PC-9 (cell line): Measurements from ENCODE around the gene IFNA4. TPM values are rescaled to one million over a fixed set of nuclear protein-coding genes. Genes with fewer than 3 reads are reported as not detected.

ENCODE experiments used
- BruUV-seq: library from RNA; stranded (reverse); fragments of 400-500 nt; replicated peaks from 2 replicates; lab custom pipeline; 2021; lab: Mats Ljungman, UMichigan
- CTCF ChIA-PET: fragments of 300-600 bp; sonication (Branson Sonifier 250); formaldehyde crosslinking; loops from one replicate; lab custom pipeline; 2022; ENCODE audit warnings: antibody characterized with exemption; lab: Charles Lee
- POLR2A ChIA-PET: fragments of 300-600 bp; sonication (Branson Sonifier 250); formaldehyde crosslinking; loops from one replicate; lab custom pipeline; 2022; ENCODE audit warnings: antibody characterized with exemption; ENCODE audit not compliant: unreplicated experiment; lab: Charles Lee
- DNase-seq, 2 experiments: peaks; one replicate each; pipeline versions ENCODE4 v3.0.0 to v3.0.0-alpha.2; 2015 to 2022; ENCODE audit warnings: mixed read lengths in 1 of 2
- H2AFZ ChIP-seq: fragments of 200-600 bp; sonication (generic); 2 replicates; pipeline ENCODE4 v1.8.1; 2017; ENCODE audit warnings: antibody characterized with exemption
- H3F3A ChIP-seq: fragments of 200-600 bp; sonication (generic); 2 replicates; pipeline ENCODE4 v1.8.1; 2017; ENCODE audit warnings: antibody characterized with exemption, mild to moderate bottlenecking, low read depth; ENCODE audit not compliant: insufficient read depth
- H3K27ac ChIP-seq: fragments of 200-600 bp; sonication (generic); 2 replicates; pipeline ENCODE4 v1.6.1; 2016; ENCODE audit warnings: mixed run types
- H3K27me3 ChIP-seq: fragments of 200-600 bp; sonication (generic); 2 replicates; pipeline ENCODE4 v1.6.1; 2016; ENCODE audit warnings: low read depth, mixed run types; ENCODE audit not compliant: insufficient read depth
- H3K36me3 ChIP-seq: fragments of 200-600 bp; sonication (generic); 2 replicates; pipeline ENCODE4 v1.6.1; 2016; ENCODE audit warnings: low read depth, mixed run types
- H3K4me1 ChIP-seq: fragments of 200-600 bp; sonication (generic); replicated peaks from 2 replicates; pipeline ENCODE4 v1.6.1; 2016; ENCODE audit warnings: mixed run types; ENCODE audit not compliant: insufficient read depth
- H3K4me2 ChIP-seq: fragments of 200-600 bp; sonication (generic); 2 replicates; pipeline ENCODE4 v1.6.1; 2017; ENCODE audit warnings: mixed run types
- H3K4me3 ChIP-seq: fragments of 200-600 bp; sonication (generic); 2 replicates; pipeline ENCODE4 v1.6.1; 2016; ENCODE audit warnings: mixed run types
- H3K79me2 ChIP-seq: fragments of 200-600 bp; sonication (generic); 2 replicates; pipeline ENCODE4 v1.6.1; 2017; ENCODE audit warnings: low read depth, mixed run types
- H3K9me2 ChIP-seq: fragments of 200-600 bp; sonication (generic); 2 replicates; pipeline ENCODE4 v1.8.1; 2017; ENCODE audit warnings: mild to moderate bottlenecking; ENCODE audit not compliant: insufficient read depth
- H3K9me3 ChIP-seq: fragments of 200-600 bp; sonication (generic); 2 replicates; pipeline ENCODE4 v1.8.1; 2016; ENCODE audit warnings: low read depth; ENCODE audit not compliant: insufficient read depth
- H4K20me1 ChIP-seq: fragments of 200-600 bp; sonication (generic); 2 replicates; pipeline ENCODE4 v1.8.1; 2017; ENCODE audit not compliant: insufficient read depth
- EZH2 ChIP-seq: fragments of 200-600 bp; sonication (generic); IDR thresholded peaks from 2 replicates; pipeline ENCODE4 v1.8.0; 2017; ENCODE audit warnings: antibody characterized with exemption, low read depth
- intact Hi-C: fragments of 100-400 bp; cut with micrococcal nuclease; formaldehyde crosslinking; loops from one replicate; pipeline ENCODE4 v1.10.0; 2022; ENCODE audit not compliant: unreplicated experiment
- total RNA-seq: library from RNA; stranded (reverse); gene quantifications from 2 replicates; pipeline ENCODE4 v1.2.3, GENCODE V29; 2021
- TF ChIP-seq, protein P1 (sequence below): fragments of 200-600 bp; sonication (generic); conservative IDR thresholded peaks from 2 replicates; pipeline ENCODE4 v1.6.1; 2017; ENCODE audit warnings: mixed run types, antibody characterized with exemption, mild to moderate bottlenecking, moderate library complexity

Gene IFNA4
- total RNA-seq, 1 experiment from 2014 or later: not detected

DNA sequence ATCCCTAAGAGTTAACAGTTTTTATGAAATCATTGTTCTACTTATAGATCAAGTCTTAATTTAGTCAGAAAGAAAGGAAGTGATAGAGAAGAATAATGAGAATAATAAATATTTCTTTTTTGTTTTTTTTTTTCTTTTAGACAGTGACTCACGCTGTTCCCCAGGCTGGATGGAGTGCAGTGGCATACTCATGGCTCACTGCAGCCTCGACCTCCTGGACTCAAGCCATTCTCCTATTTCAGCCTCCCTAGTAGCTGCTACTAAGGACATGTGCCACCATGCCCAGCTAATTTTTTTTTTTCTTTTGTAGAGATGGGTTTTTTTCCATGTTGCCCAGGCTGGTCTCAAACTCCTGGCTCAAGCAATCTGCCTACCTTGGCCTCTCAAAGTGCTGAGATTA is 31.9 kb downstream of the IFNA4 start:
- Histone ChIP-seq H3K4me2 (no peak overlapping the region), H3K9me2 (no peaks in the 10 kb centered on the region), H3K9me3 (no peaks in the 10 kb centered on the region), H3K79me2 (no peaks in the 10 kb centered on the region), H3K4me1 (no peaks in the 10 kb centered on the region), H3K4me3 (no peak overlapping the region), H3K27me3 (no peaks in the 10 kb centered on the region), H2AFZ (no peak overlapping the region), H3K36me3 (no peaks in the 10 kb centered on the region), H4K20me1 (no peaks in the 10 kb centered on the region), H3F3A (no peaks in the 10 kb centered on the region), H3K27ac (no peak overlapping the region)
- ChIA-PET CTCF (no interaction called here), POLR2A (no interaction called here)
- DNase-seq: no peak
- intact Hi-C loops: loop anchor here (5.0 kb wide), 1 partner anchor 1228 kb away; no protein-coding TSS in a partner anchor
- no peak for TF ChIP-seq EZH2
- TF ChIP-seq, protein P1, sequence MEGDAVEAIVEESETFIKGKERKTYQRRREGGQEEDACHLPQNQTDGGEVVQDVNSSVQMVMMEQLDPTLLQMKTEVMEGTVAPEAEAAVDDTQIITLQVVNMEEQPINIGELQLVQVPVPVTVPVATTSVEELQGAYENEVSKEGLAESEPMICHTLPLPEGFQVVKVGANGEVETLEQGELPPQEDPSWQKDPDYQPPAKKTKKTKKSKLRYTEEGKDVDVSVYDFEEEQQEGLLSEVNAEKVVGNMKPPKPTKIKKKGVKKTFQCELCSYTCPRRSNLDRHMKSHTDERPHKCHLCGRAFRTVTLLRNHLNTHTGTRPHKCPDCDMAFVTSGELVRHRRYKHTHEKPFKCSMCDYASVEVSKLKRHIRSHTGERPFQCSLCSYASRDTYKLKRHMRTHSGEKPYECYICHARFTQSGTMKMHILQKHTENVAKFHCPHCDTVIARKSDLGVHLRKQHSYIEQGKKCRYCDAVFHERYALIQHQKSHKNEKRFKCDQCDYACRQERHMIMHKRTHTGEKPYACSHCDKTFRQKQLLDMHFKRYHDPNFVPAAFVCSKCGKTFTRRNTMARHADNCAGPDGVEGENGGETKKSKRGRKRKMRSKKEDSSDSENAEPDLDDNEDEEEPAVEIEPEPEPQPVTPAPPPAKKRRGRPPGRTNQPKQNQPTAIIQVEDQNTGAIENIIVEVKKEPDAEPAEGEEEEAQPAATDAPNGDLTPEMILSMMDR: no peak
- BruUV-seq: no TSS peak

DNA sequence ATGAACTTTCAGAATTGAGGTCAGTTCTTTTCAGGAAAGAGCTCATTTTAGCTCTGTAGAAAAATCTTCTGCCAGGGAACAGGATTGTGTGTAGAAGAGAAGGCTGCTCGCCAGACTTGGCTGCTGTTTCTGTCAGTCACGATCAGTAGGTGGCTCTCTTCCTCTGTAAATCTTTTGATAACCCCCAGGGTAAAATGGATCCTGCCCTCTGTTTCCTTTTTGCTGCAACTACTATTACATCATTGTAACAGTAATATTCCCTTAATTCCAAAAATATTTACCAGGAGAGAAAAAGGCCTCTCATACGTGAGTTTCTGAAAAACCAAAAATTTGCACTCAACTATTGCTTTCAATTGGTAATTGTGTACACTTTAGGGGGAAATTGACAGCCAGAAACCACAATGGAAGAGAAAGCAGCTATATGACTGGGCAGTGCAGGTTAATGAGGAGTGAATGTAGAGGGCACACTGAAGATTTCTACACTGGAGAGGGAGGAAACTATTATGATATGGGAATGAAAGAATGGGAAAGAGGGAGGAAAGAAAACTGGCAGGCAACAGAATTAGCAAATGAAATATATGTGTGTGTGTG is 33.3 kb downstream of the IFNA4 start:
- Histone ChIP-seq H4K20me1 (no peaks in the 10 kb centered on the region), H3K4me3 (no peak overlapping the region), H3K4me2 (no peak overlapping the region), H3K27ac (no peak overlapping the region), H3K4me1 (no peaks in the 10 kb centered on the region), H3K9me2 (no peaks in the 10 kb centered on the region), H3K27me3 (no peaks in the 10 kb centered on the region), H3F3A (no peaks in the 10 kb centered on the region), H3K79me2 (no peaks in the 10 kb centered on the region), H3K9me3 (no peaks in the 10 kb centered on the region), H3K36me3 (no peaks in the 10 kb centered on the region), H2AFZ (no peak overlapping the region)
- no peak for TF ChIP-seq EZH2
- TF ChIP-seq, protein P1: no peak; the same call in 1 of the 2 replicates
- no TSS peak for BruUV-seq
- peak in 1 of 2 experiments; percentile 3 for DNase-seq
- ChIA-PET POLR2A (no interaction called here), CTCF (no interaction called here)
- intact Hi-C loops: no loop called here

DNA sequence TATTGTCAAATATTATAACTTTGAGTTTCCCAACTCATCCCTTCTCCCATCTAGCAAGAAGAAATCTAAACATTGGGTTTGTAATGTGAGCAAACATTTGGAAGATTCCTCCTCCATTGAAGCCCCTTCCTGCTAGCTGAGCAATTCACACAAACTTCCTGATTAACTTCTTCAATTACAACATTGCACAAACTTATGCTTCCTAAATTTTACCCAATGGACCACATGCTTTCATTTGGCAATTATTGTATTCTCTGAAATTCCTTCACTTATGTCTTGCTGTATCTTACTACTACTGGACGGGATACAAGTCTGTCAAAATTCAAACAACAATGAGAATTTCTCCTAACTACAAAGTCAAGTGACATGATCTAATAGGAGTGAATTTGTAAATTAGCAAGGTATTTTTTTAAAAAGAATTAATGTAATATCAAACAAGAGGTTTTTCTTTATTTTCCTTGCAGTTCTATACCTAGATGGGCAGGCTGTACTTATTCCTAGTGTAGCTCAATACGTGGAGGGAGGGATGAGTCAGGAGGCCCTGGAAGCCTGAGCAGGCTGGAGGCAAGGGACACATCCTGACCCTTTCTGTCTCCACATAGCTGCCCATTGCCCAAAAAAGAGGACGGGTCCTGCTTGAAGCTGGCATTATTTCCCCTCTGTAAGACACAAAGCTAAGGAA is 33.9 kb downstream of the IFNA4 start:
- H4K20me1 ChIP-seq: no peaks in the 10 kb centered on the region
- no peaks in the 10 kb centered on the region for H3K27me3 ChIP-seq
- no peaks in the 10 kb centered on the region for H3F3A ChIP-seq
- H3K9me2 ChIP-seq: no peaks in the 10 kb centered on the region
- H3K4me2 ChIP-seq: no peak overlapping the region
- no peak overlapping the region for H3K27ac ChIP-seq
- no peaks in the 10 kb centered on the region for H3K79me2 ChIP-seq
- CTCF ChIA-PET: no interaction called here
- no peaks in the 10 kb centered on the region for H3K36me3 ChIP-seq
- TF ChIP-seq, protein P1: no peak
- TF ChIP-seq EZH2: no peak
- H3K4me3 ChIP-seq: no peak overlapping the region
- H3K4me1 ChIP-seq: no peaks in the 10 kb centered on the region
- intact Hi-C loops: no loop called here
- no TSS peak for BruUV-seq
- no peak overlapping the region for H2AFZ ChIP-seq
- H3K9me3 ChIP-seq: no peaks in the 10 kb centered on the region
- no peak for DNase-seq
- POLR2A ChIA-PET: no interaction called here
